MV-4-11 (cell line): ENCODE measurements around the gene MRPL28.
"Not testable (repeated sequence)": the region's sequence is repeated elsewhere in the genome, so short reads cannot be mapped to it uniquely, and the experiment has no call there.

Source experiments
- DNase-seq: peaks from one replicate; lab custom pipeline; 2025; lab: John Stamatoyannopoulos, UW

MRPL28 gene

GRCh38 chr16:359067-359763 is 11.1 kb downstream of the MRPL28 start:
- DNase-seq: no peak

- DNase-seq: no peak
Observed at GRCh38 chr16:356741-357140, 13.6 kb downstream of the MRPL28 start.

GRCh38 chr16:354971-355461 is 15.3 kb downstream of the MRPL28 start:
- DNase-seq: no peak

- DNase-seq: no peak
Observed at GRCh38 chr16:354291-354881, 16.0 kb downstream of the MRPL28 start.

- DNase-seq: no peak
Observed at GRCh38 chr16:353404-354290, 16.7 kb downstream of the MRPL28 start.

GRCh38 chr16:352547-353403 is 17.6 kb downstream of the MRPL28 start, which contains the start of gene AXIN1:
Gene AXIN1 (minus strand): TSS chr16:352723. CDS start chr16:347025, 5,698 bp downstream.
- DNase-seq: peak; percentile 96

- no peak for DNase-seq
Observed at GRCh38 chr16:351804-352520, 18.4 kb downstream of the MRPL28 start.

- DNase-seq: no peak
Observed at GRCh38 chr16:350203-350602, 20.1 kb downstream of the MRPL28 start.

GRCh38 chr16:349211-349610 is 21.1 kb downstream of the MRPL28 start:
- DNase-seq: peak; percentile 46

- not testable (repeated sequence) for DNase-seq
Observed at GRCh38 chr16:348495-348894, 21.8 kb downstream of the MRPL28 start.

GRCh38 chr16:347203-347602 is 23.1 kb downstream of the MRPL28 start:
- DNase-seq: no peak

GRCh38 chr16:346587-346986 is 23.8 kb downstream of the MRPL28 start:
- no peak for DNase-seq

GRCh38 chr16:345772-346171 is 24.6 kb downstream of the MRPL28 start:
- DNase-seq: no peak

- peak; percentile 50 for DNase-seq
Observed at GRCh38 chr16:342455-343213, 27.7 kb downstream of the MRPL28 start.

GRCh38 chr16:341974-342336 is 28.4 kb downstream of the MRPL28 start:
- DNase-seq: not testable (repeated sequence)

GRCh38 chr16:341095-341973 is 29.0 kb downstream of the MRPL28 start:
- DNase-seq: not testable (repeated sequence)

- peak; percentile 57 for DNase-seq
Observed at GRCh38 chr16:340370-341091, 29.8 kb downstream of the MRPL28 start.

GRCh38 chr16:339680-340079 is 30.7 kb downstream of the MRPL28 start:
- peak; percentile 86 for DNase-seq
